MM.1S (cell line): ENCODE measurements around the gene INSC.
A peak's percentile ranks its signal among the peaks of the same experiment; 100 is the strongest.

Source experiments
- DNase-seq: peaks from one replicate; pipeline ENCODE4 v3.0.0-alpha.2; 2015
- H2AFZ ChIP-seq: fragments of 300-600 bp; sonication (generic); 2 replicates; pipeline ENCODE4 v1.6.0; 2016; ENCODE audit warnings: antibody characterized with exemption, low read length
- H3F3A ChIP-seq: fragments of 300-600 bp; sonication (generic); 2 replicates; pipeline ENCODE4 v1.6.1; 2016; ENCODE audit warnings: mild to moderate bottlenecking, antibody characterized with exemption, low read length, moderate library complexity, mixed read lengths; ENCODE audit not compliant: insufficient read depth
- H3K27ac ChIP-seq: fragments of 300-600 bp; sonication (generic); 2 replicates; pipeline ENCODE4 v1.5.1; 2016; ENCODE audit warnings: mild to moderate bottlenecking, low read length
- H3K27me3 ChIP-seq: fragments of 300-600 bp; sonication (generic); replicated peaks from 2 replicates; pipeline ENCODE4 v1.6.0; 2016; ENCODE audit warnings: low read length; ENCODE audit not compliant: insufficient read depth
- H3K36me3 ChIP-seq: fragments of 300-600 bp; sonication (generic); replicated peaks from 2 replicates; pipeline ENCODE4 v1.6.1; 2016; ENCODE audit warnings: mild to moderate bottlenecking, low read length, mixed read lengths; ENCODE audit not compliant: insufficient read depth
- H3K4me1 ChIP-seq: fragments of 300-600 bp; sonication (generic); 2 replicates; pipeline ENCODE4 v1.6.1; 2016; ENCODE audit warnings: low read length, mixed read lengths
- H3K4me2 ChIP-seq: fragments of 300-600 bp; sonication (generic); 2 replicates; pipeline ENCODE4 v1.6.0; 2016; ENCODE audit warnings: low read depth, low read length
- H3K4me3 ChIP-seq: fragments of 300-600 bp; sonication (generic); 2 replicates; pipeline ENCODE4 v1.5.1; 2016; ENCODE audit warnings: low read length, mixed read lengths
- H3K79me2 ChIP-seq: fragments of 300-600 bp; sonication (generic); 2 replicates; pipeline ENCODE4 v1.6.1; 2016; ENCODE audit warnings: mixed run types, low read length, mixed read lengths
- H3K9ac ChIP-seq: fragments of 300-600 bp; sonication (generic); 2 replicates; pipeline ENCODE4 v1.6.1; 2016; ENCODE audit warnings: low read length, mixed read lengths
- H3K9me2 ChIP-seq: fragments of 300-600 bp; sonication (generic); replicated peaks from 2 replicates; pipeline ENCODE4 v1.6.1; 2016; ENCODE audit warnings: mild to moderate bottlenecking, low read length, mixed read lengths; ENCODE audit not compliant: insufficient read depth
- H3K9me3 ChIP-seq: fragments of 300-600 bp; sonication (generic); replicated peaks from 2 replicates; pipeline ENCODE4 v1.6.1; 2016; ENCODE audit warnings: mild to moderate bottlenecking, low read length, mixed read lengths; ENCODE audit not compliant: insufficient read depth
- H4K20me1 ChIP-seq: fragments of 300-600 bp; sonication (generic); 2 replicates; pipeline ENCODE4 v1.6.1; 2016; ENCODE audit warnings: mild to moderate bottlenecking, low read length, moderate library complexity, mixed read lengths; ENCODE audit not compliant: insufficient read depth
- CTCF ChIP-seq: fragments of 300-600 bp; sonication (generic); IDR thresholded peaks from 2 replicates; pipeline ENCODE4 v1.5.1; 2016; ENCODE audit warnings: antibody characterized with exemption, low read length, mixed read lengths
- EZH2 ChIP-seq: fragments of 300-600 bp; sonication (generic); optimal IDR thresholded peaks from 2 replicates; pipeline ENCODE3; 2017; ENCODE audit warnings: low read depth, mild to moderate bottlenecking, antibody characterized with exemption, low read length, mixed read lengths
- EZH2phosphoT487 ChIP-seq: fragments of 300-600 bp; sonication (generic); IDR thresholded peaks from 2 replicates; pipeline ENCODE4 v1.6.1; 2018; ENCODE audit warnings: antibody characterized with exemption, low read length

INSC gene

GRCh38 chr11:15157606-15158137 lies 42.9 kb downstream of the INSC start:
- Histone ChIP-seq H3K36me3 (no peaks in the 10 kb centered on the region), H3K27me3 (no peaks in the 10 kb centered on the region), H2AFZ (no peak overlapping the region), H3K9ac (no peak overlapping the region), H3K4me1 (0 out of 2 replicates have a peak, but pooled peaks cover 6% of the 10 kb centered on the region), H4K20me1 (no peaks in the 10 kb centered on the region), H3K27ac (no peak overlapping the region), H3K4me3 (no peak overlapping the region), H3K9me2 (no peaks in the 10 kb centered on the region), H3K4me2 (no peak overlapping the region), H3K79me2 (no peaks in the 10 kb centered on the region), H3F3A (no peaks in the 10 kb centered on the region), H3K9me3 (no peaks in the 10 kb centered on the region)
- no peak for TF ChIP-seq EZH2
- TF ChIP-seq CTCF, result no peak
- no peak for TF ChIP-seq EZH2phosphoT487
- no peak for DNase-seq

- no peaks in the 10 kb centered on the region for H3K27me3 ChIP-seq
- no peak overlapping the region for H2AFZ ChIP-seq
- H3K79me2 ChIP-seq, result no peaks in the 10 kb centered on the region
- no peak overlapping the region for H3K4me3 ChIP-seq
- H4K20me1 ChIP-seq, result no peaks in the 10 kb centered on the region
- no peak for DNase-seq
- TF ChIP-seq EZH2 (no peak), EZH2phosphoT487 (no peak), CTCF (no peak)
- no peaks in the 10 kb centered on the region for H3K36me3 ChIP-seq
- no peak overlapping the region for H3K4me2 ChIP-seq
- H3F3A ChIP-seq, result no peaks in the 10 kb centered on the region
- H3K9ac ChIP-seq, result no peak overlapping the region
- 0 out of 2 replicates have a peak, but pooled peaks cover 6% of the 10 kb centered on the region for H3K4me1 ChIP-seq
- H3K9me2 ChIP-seq, result no peaks in the 10 kb centered on the region
- H3K27ac ChIP-seq, result no peak overlapping the region
- no peaks in the 10 kb centered on the region for H3K9me3 ChIP-seq
Measured at GRCh38 chr11:15158351-15159015, 43.8 kb downstream of the INSC start.

- H3K9ac ChIP-seq, result no peak overlapping the region
- TF ChIP-seq CTCF, result peak; percentile 61
- TF ChIP-seq EZH2, result no peak
- 0 out of 2 replicates have a peak, but pooled peaks cover 6% of the 10 kb centered on the region for H3K4me1 ChIP-seq
- no peaks in the 10 kb centered on the region for H3K36me3 ChIP-seq
- no peak overlapping the region for H2AFZ ChIP-seq
- H3K4me3 ChIP-seq, result no peak overlapping the region
- H4K20me1 ChIP-seq, result no peaks in the 10 kb centered on the region
- H3K79me2 ChIP-seq, result no peaks in the 10 kb centered on the region
- no peak overlapping the region for H3K27ac ChIP-seq
- H3K9me2 ChIP-seq, result no peaks in the 10 kb centered on the region
- H3K9me3 ChIP-seq, result no peaks in the 10 kb centered on the region
- H3K27me3 ChIP-seq, result no peaks in the 10 kb centered on the region
- H3F3A ChIP-seq, result no peaks in the 10 kb centered on the region
- DNase-seq, result peak; percentile 33
- no peak overlapping the region for H3K4me2 ChIP-seq
Measured at GRCh38 chr11:15159085-15159484, 44.4 kb downstream of the INSC start.
